IMR-90 (cell line): ENCODE measurements around the gene CCDC30. TPM values are rescaled to one million over a fixed set of nuclear protein-coding genes. Genes with fewer than 3 reads are reported as not detected.

ENCODE experiments used
- ATAC-seq: fragments of 200-7000 bp; cut with Tn5 transposase; 2 replicates; pipeline ENCODE4 v1.9.1; 2020; ENCODE audit warnings: low read depth, mild to moderate bottlenecking, moderate library complexity
- BruUV-seq: library from RNA; stranded (reverse); fragments of 400-500 nt; replicated peaks from 2 replicates; lab custom pipeline; 2021; lab: Mats Ljungman, UMichigan
- CTCF ChIA-PET: fragments of 300-600 bp; formaldehyde crosslinking; extraction: SDS; loops from one replicate; lab custom pipeline; 2021; ENCODE audit warnings: antibody characterized with exemption; lab: Yijun Ruan, JAX
- POLR2A ChIA-PET: fragments of 300-600 bp; sonication (Branson Sonifier 250); formaldehyde crosslinking; loops from one replicate; lab custom pipeline; 2022; ENCODE audit warnings: antibody characterized with exemption; ENCODE audit not compliant: unreplicated experiment; lab: Charles Lee
- DNase-seq: peaks from one replicate; pipeline ENCODE4 v3.0.0; 2013
- H2AFZ ChIP-seq: replicated peaks from 2 replicates; pipeline ENCODE3; 2013; ENCODE audit warnings: low read length, mild to moderate bottlenecking; ENCODE audit not compliant: poor library complexity
- H2AK5ac ChIP-seq: 2 replicates; pipeline ENCODE4 v1.6.1; 2013; ENCODE audit warnings: low read depth, low read length, inconsistent platforms
- H2AK9ac ChIP-seq: replicated peaks from 2 replicates; pipeline ENCODE3; 2013; ENCODE audit warnings: mild to moderate bottlenecking, low read depth, low read length, moderate library complexity; ENCODE audit not compliant: poor library complexity
- H2BK120ac ChIP-seq: 2 replicates; pipeline ENCODE4 v1.6.1; 2013; ENCODE audit warnings: low read depth, low read length, inconsistent platforms
- H2BK15ac ChIP-seq: 3 replicates; pipeline ENCODE4 v1.6.1; 2013; ENCODE audit warnings: low read depth, low read length, inconsistent platforms
- H2BK20ac ChIP-seq: 2 replicates; pipeline ENCODE4 v1.6.1; 2013; ENCODE audit warnings: low read depth, mild to moderate bottlenecking, inconsistent platforms, low read length, moderate library complexity
- H2BK5ac ChIP-seq: 2 replicates; pipeline ENCODE4 v1.6.1; 2013; ENCODE audit warnings: mild to moderate bottlenecking, low read depth, low read length, inconsistent platforms; ENCODE audit not compliant: poor library complexity, severe bottlenecking
- H3K14ac ChIP-seq: replicated peaks from 2 replicates; pipeline ENCODE4 v1.6.1; 2013; ENCODE audit warnings: low read depth, low read length, inconsistent platforms
- H3K18ac ChIP-seq: 2 replicates; pipeline ENCODE4 v1.6.1; 2013; ENCODE audit warnings: low read depth, low read length, control low read depth
- H3K23ac ChIP-seq: 2 replicates; pipeline ENCODE4 v1.6.1; 2013; ENCODE audit warnings: low read depth, low read length, inconsistent platforms
- H3K27ac ChIP-seq: 2 replicates; pipeline ENCODE4 v1.5.1; 2013; ENCODE audit warnings: mild to moderate bottlenecking, control low read depth, low read length; ENCODE audit not compliant: insufficient read depth
- H3K27me3 ChIP-seq: 2 replicates; pipeline ENCODE4 v1.6.1; 2013; ENCODE audit warnings: low read length; ENCODE audit not compliant: control insufficient read depth, insufficient read depth
- H3K36me3 ChIP-seq: 2 replicates; pipeline ENCODE4 v1.6.1; 2013; ENCODE audit warnings: low read length, mixed read lengths; ENCODE audit not compliant: control insufficient read depth, insufficient read depth
- H3K4ac ChIP-seq: 2 replicates; pipeline ENCODE4 v1.6.1; 2013; ENCODE audit warnings: low read depth, low read length, inconsistent platforms
- H3K4me1 ChIP-seq: 2 replicates; pipeline ENCODE4 v1.6.1; 2013; ENCODE audit warnings: low read length, mixed read lengths; ENCODE audit not compliant: control insufficient read depth, insufficient read depth
- H3K4me2 ChIP-seq: 2 replicates; pipeline ENCODE4 v1.6.1; 2013; ENCODE audit warnings: low read depth, mild to moderate bottlenecking, control low read depth, low read length, moderate library complexity
- H3K4me3 ChIP-seq: 2 replicates; pipeline ENCODE4 v1.5.1; 2013; ENCODE audit warnings: low read depth, mild to moderate bottlenecking, control low read depth, low read length, moderate library complexity; ENCODE audit not compliant: insufficient read depth
- H3K56ac ChIP-seq: 2 replicates; pipeline ENCODE4 v1.6.1; 2013; ENCODE audit warnings: low read length, inconsistent platforms; ENCODE audit not compliant: insufficient read depth; ENCODE audit errors: extremely low read depth
- H3K79me1 ChIP-seq, 2 experiments: 2 replicates each; pipeline ENCODE4 v1.6.1; 2013; ENCODE audit warnings: low read length in 2 of 2, inconsistent platforms in 1 of 2, low read depth in 1 of 2
- H3K9ac ChIP-seq: 2 replicates; pipeline ENCODE4 v1.6.1; 2013; ENCODE audit warnings: low read depth, low read length, control low read depth
- H3K9me1 ChIP-seq: 2 replicates; pipeline ENCODE4 v1.6.1; 2013; ENCODE audit warnings: low read length, inconsistent platforms; ENCODE audit not compliant: insufficient read depth
- H3K9me3 ChIP-seq: 2 replicates; pipeline ENCODE4 v1.6.1; 2013; ENCODE audit warnings: low read length; ENCODE audit not compliant: control insufficient read depth, insufficient read depth
- H4K20me1 ChIP-seq: 2 replicates; pipeline ENCODE4 v1.6.1; 2013; ENCODE audit warnings: low read length, inconsistent platforms; ENCODE audit not compliant: insufficient read depth
- H4K5ac ChIP-seq: 2 replicates; pipeline ENCODE4 v1.6.1; 2013; ENCODE audit warnings: mild to moderate bottlenecking, low read depth, low read length, control low read depth
- H4K8ac ChIP-seq, 2 experiments: 2 replicates each; pipeline ENCODE4 v1.6.1; 2013; ENCODE audit warnings: low read depth in 2 of 2, low read length in 2 of 2, control low read depth in 1 of 2, inconsistent platforms in 1 of 2
- H4K91ac ChIP-seq: 2 replicates; pipeline ENCODE4 v1.6.1; 2013; ENCODE audit warnings: low read depth, low read length, inconsistent platforms; ENCODE audit not compliant: insufficient read depth
- CHD1 ChIP-seq: IDR thresholded peaks from 2 replicates; pipeline ENCODE4 v1.6.1; 2012; ENCODE audit warnings: low read depth, low read length, improper control_type of control experiment
- MXI1 ChIP-seq: IDR thresholded peaks from 2 replicates; pipeline ENCODE4 v1.6.1; 2012; ENCODE audit warnings: low read depth, mild to moderate bottlenecking, low read length, moderate library complexity, borderline replicate concordance
- RAD21 ChIP-seq: IDR thresholded peaks from 2 replicates; pipeline ENCODE4 v1.6.1; 2012; ENCODE audit warnings: low read length, improper control_type of control experiment
- WGBS, 2 experiments: methylation state at CpG; one replicate each; pipeline versions ENCODE4 v1.1.5 to v1.1.7; 2013; ENCODE audit warnings: missing lambda C conversion rate in 2 of 2; ENCODE audit not compliant: insufficient read length in 1 of 2; ENCODE audit errors: extremely low coverage in 2 of 2; 5-methylcytosine and 5-hydroxymethylcytosine counted together
- dilution Hi-C: fragments of 300-500 bp; cut with HindIII; formaldehyde crosslinking; loops from one replicate; pipeline ENCODE4 v1.14.3; 2018; ENCODE audit warnings: low sequenced_read_pairs; ENCODE audit not compliant: unreplicated experiment
- in situ Hi-C: fragments of 300-500 bp; cut with MboI; formaldehyde crosslinking; loops from 3 replicates; pipeline ENCODE4 v1.14.3; 2019; ENCODE audit warnings: low sequenced_read_pairs, inconsistent platforms, mixed read lengths
- intact Hi-C: fragments of 100-400 bp; cut with micrococcal nuclease; formaldehyde crosslinking; loops from 2 replicates; pipeline ENCODE4 v1.10.0; 2022
- polyA plus RNA-seq, 3 experiments: library from polyadenylated mRNA; depleted of rRNA; stranded (reverse); fragments of >200 nt; gene quantifications; 2 replicates each; pipeline ENCODE4 v1.2.3, GENCODE V29; 2012; ENCODE audit warnings: low replicate concordance in 1 of 3
- total RNA-seq: library from RNA; depleted of rRNA; stranded (reverse); fragments of >200 nt; gene quantifications from 2 replicates; pipeline ENCODE4 v1.2.3, GENCODE V29; 2012
- TF ChIP-seq, protein P1 (sequence below): fragments of 150-350 bp; IDR thresholded peaks from 2 replicates; pipeline ENCODE4 v1.6.1; 2017; ENCODE audit warnings: mild to moderate bottlenecking, antibody characterized with exemption, low read length, low read depth

CCDC30 gene
- total and polyA plus RNA-seq, 2 of the 4 experiments (the other 2 are of a cell fraction): 0.14 to 0.18 TPM

DNA sequence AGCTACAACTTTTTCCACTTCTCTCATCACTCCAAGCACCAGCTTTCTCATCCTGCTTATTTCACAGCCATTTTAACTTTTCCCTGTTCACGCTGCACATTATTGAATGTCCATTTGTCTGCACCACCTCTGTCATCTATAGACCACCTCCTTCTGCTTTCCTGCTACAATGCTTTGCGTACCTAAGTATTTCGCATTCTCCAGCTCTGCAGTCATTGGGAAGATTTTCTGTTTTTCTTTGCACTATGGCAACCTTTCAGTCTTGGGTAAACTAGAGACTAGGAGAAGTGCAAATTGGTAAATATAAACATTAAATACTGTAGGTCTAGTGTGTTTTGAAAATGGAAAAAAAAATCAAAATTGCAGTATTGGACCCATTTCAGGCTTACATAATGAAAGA is 835 bp downstream of the CCDC30 start:
- no peaks in the 10 kb centered on the region for H3K79me1 ChIP-seq
- dilution Hi-C loops: no loop called here
- no peak overlapping the region for H3K14ac ChIP-seq
- in situ Hi-C loops: no loop called here
- no TSS peak for BruUV-seq
- no peak overlapping the region for H2AK5ac ChIP-seq
- H3K23ac ChIP-seq: no peak overlapping the region
- DNase-seq (no peak), ATAC-seq (no peak)
- H3K4me3 ChIP-seq: no peak overlapping the region
- peak overlapping the region; percentile 74; the same call in 1 of the 2 replicates for H3K4me2 ChIP-seq
- TF ChIP-seq CHD1: no peak
- TF ChIP-seq MXI1: no peak
- TF ChIP-seq, protein P1, sequence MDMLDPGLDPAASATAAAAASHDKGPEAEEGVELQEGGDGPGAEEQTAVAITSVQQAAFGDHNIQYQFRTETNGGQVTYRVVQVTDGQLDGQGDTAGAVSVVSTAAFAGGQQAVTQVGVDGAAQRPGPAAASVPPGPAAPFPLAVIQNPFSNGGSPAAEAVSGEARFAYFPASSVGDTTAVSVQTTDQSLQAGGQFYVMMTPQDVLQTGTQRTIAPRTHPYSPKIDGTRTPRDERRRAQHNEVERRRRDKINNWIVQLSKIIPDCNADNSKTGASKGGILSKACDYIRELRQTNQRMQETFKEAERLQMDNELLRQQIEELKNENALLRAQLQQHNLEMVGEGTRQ: no peak
- no peak for TF ChIP-seq RAD21
- 0% methylated on average over 1 of the region's 3 CpGs; no CpG with 5 or more reads in 1 of the 2 experiments for WGBS, 2 experiments
- H3K18ac ChIP-seq: no peak overlapping the region
- no peaks in the 10 kb centered on the region for H3K9me1 ChIP-seq
- no peak overlapping the region for H2BK120ac ChIP-seq
- intact Hi-C loops: loop anchor here (2.0 to 5.0 kb wide), 2 partner anchors 193 to 317 kb away; partner anchors contain the start of gene PPIH
- H2BK15ac ChIP-seq: no peak overlapping the region
- H2BK5ac ChIP-seq: no peak overlapping the region
- H4K91ac ChIP-seq: no peak overlapping the region
- no peak overlapping the region for H3K4ac ChIP-seq
- H4K5ac ChIP-seq: no peak overlapping the region
- H3K4me1 ChIP-seq: no peaks in the 10 kb centered on the region
- H3K9me3 ChIP-seq: no peaks in the 10 kb centered on the region
- H3K36me3 ChIP-seq: no peaks in the 10 kb centered on the region
- H3K9ac ChIP-seq: no peak overlapping the region; the same call in 1 of the 2 replicates
- H2AFZ ChIP-seq: peak overlapping the region; percentile 96
- peaks cover 2% of the 10 kb centered on the region; the same call in 1 of the 2 replicates for H3K27me3 ChIP-seq
- H2AK9ac ChIP-seq: no peak overlapping the region
- H2BK20ac ChIP-seq: no peak overlapping the region
- H4K8ac ChIP-seq: no peak overlapping the region
- H3K56ac ChIP-seq: no peak overlapping the region
- POLR2A ChIA-PET: no interaction called here
- CTCF ChIA-PET: no interaction called here
- H4K20me1 ChIP-seq: no peaks in the 10 kb centered on the region
- H3K27ac ChIP-seq: no peak overlapping the region
